Neural progenitor cell (in vitro differentiated cells): ENCODE results near the gene KLHL21. TPM values are rescaled to one million over a fixed set of nuclear protein-coding genes. Genes with fewer than 3 reads are reported as not detected.
"Not testable (repeated sequence)": the region's sequence is repeated elsewhere in the genome, so short reads cannot be mapped to it uniquely, and the experiment has no call there.

Experiments used
- DNase-seq: peaks from one replicate; pipeline ENCODE4 v3.0.0-alpha.2; 2016; ENCODE audit warnings: low spot score
- H2AFZ ChIP-seq: fragments of 200-600 bp; sonication (generic); replicated peaks from 2 replicates; pipeline ENCODE4 v1.6.1; 2016; ENCODE audit warnings: antibody characterized with exemption
- H3F3A ChIP-seq: fragments of 200-600 bp; sonication (generic); 2 replicates; pipeline ENCODE4 v1.6.1; 2016; ENCODE audit warnings: antibody characterized with exemption, low read depth
- H3K27ac ChIP-seq: fragments of 200-600 bp; sonication (generic); 2 replicates; pipeline ENCODE4 v1.5.1; 2016; ENCODE audit warnings: mild to moderate bottlenecking
- H3K27me3 ChIP-seq: fragments of 200-600 bp; sonication (generic); 2 replicates; pipeline ENCODE4 v1.6.1; 2016; ENCODE audit warnings: mild to moderate bottlenecking, moderate library complexity
- H3K36me3 ChIP-seq: fragments of 200-600 bp; sonication (generic); 2 replicates; pipeline ENCODE4 v1.5.1; 2016
- H3K4me1 ChIP-seq: fragments of 200-600 bp; sonication (generic); 2 replicates; pipeline ENCODE4 v1.6.1; 2016; ENCODE audit warnings: mixed run types
- H3K4me2 ChIP-seq: fragments of 200-600 bp; sonication (generic); 2 replicates; pipeline ENCODE4 v1.6.1; 2016
- H3K4me3 ChIP-seq: fragments of 200-600 bp; sonication (generic); 2 replicates; pipeline ENCODE4 v1.5.1; 2016
- H3K79me2 ChIP-seq: fragments of 200-600 bp; sonication (generic); 2 replicates; pipeline ENCODE4 v1.6.1; 2016; ENCODE audit warnings: low read depth
- H3K9ac ChIP-seq: fragments of 200-600 bp; sonication (generic); 2 replicates; pipeline ENCODE4 v1.6.1; 2016
- H3K9me3 ChIP-seq: fragments of 200-600 bp; sonication (generic); 2 replicates; pipeline ENCODE4 v1.5.1; 2016; ENCODE audit warnings: low read depth
- H4K20me1 ChIP-seq: fragments of 200-600 bp; sonication (generic); 2 replicates; pipeline ENCODE4 v1.6.1; 2016; ENCODE audit warnings: low read depth
- H3K27ac Mint-ChIP-seq: 3 replicates; pipeline ENCODE4 v1.8.0; 2021; ENCODE audit warnings: mixed read lengths
- H3K27me3 Mint-ChIP-seq: 2 replicates; pipeline ENCODE4 v1.8.0; 2022; ENCODE audit warnings: low read depth, mild to moderate bottlenecking, inconsistent platforms, moderate library complexity, mixed read lengths; ENCODE audit not compliant: insufficient read depth
- H3K36me3 Mint-ChIP-seq: 3 replicates; pipeline ENCODE4 v1.8.0; 2021; ENCODE audit warnings: mixed read lengths
- H3K4me1 Mint-ChIP-seq: 3 replicates; pipeline ENCODE4 v1.8.0; 2021; ENCODE audit warnings: mixed read lengths
- H3K4me3 Mint-ChIP-seq: 3 replicates; pipeline ENCODE4 v1.8.0; 2021; ENCODE audit warnings: mild to moderate bottlenecking, moderate library complexity, mixed read lengths
- H3K9me3 Mint-ChIP-seq: 3 replicates; pipeline ENCODE4 v1.8.0; 2020; ENCODE audit warnings: mixed read lengths
- CTCF ChIP-seq: fragments of 200-600 bp; sonication (generic); IDR thresholded peaks from 2 replicates; pipeline ENCODE4 v1.5.1; 2017; ENCODE audit warnings: antibody characterized with exemption, mild to moderate bottlenecking
- EZH2 ChIP-seq: fragments of 200-600 bp; sonication (generic); IDR thresholded peaks from 2 replicates; pipeline ENCODE4 v1.6.1; 2017; ENCODE audit warnings: antibody characterized with exemption, mild to moderate bottlenecking, moderate library complexity
- EZH2phosphoT487 ChIP-seq: fragments of 200-600 bp; sonication (generic); IDR thresholded peaks from 2 replicates; pipeline ENCODE4 v1.6.1; 2017; ENCODE audit warnings: antibody characterized with exemption
- total RNA-seq: library from RNA; depleted of rRNA; stranded (reverse); fragments of >200 nt; gene quantifications from 2 replicates; pipeline ENCODE4 v1.2.3, GENCODE V29; 2015; ENCODE audit warnings: low replicate concordance

The KLHL21 gene
- total RNA-seq, 1 donor from 2014 or later, result 4.8 TPM

- H3K79me2 ChIP-seq, result peaks cover 43% of the 10 kb centered on the region
- H4K20me1 ChIP-seq, result peaks cover 36% of the 10 kb centered on the region
Observed at GRCh38 chr1:6600410-6601048, 2.1 kb downstream of the KLHL21 start.

GRCh38 chr1:6599991-6600390, 2.7 kb downstream of the KLHL21 start:
- Histone ChIP-seq H3K4me1 (peaks cover 33% of the 10 kb centered on the region), H3K4me2 (peak overlapping the region; percentile 99), H3K79me2 (peaks cover 43% of the 10 kb centered on the region), H3K4me3 (peak overlapping the region; percentile 65), H4K20me1 (peaks cover 38% of the 10 kb centered on the region), H3K27me3 (peaks cover 23% of the 10 kb centered on the region), H3F3A (peaks cover 41% of the 10 kb centered on the region)
- not testable (repeated sequence) for H3K27ac ChIP-seq, H3K9me3 Mint-ChIP-seq, H3K9ac ChIP-seq, H3K36me3 ChIP-seq, H3K27me3 Mint-ChIP-seq, DNase-seq, H2AFZ ChIP-seq, H3K27ac Mint-ChIP-seq, H3K36me3 Mint-ChIP-seq, H3K9me3 ChIP-seq
- H3K4me1 Mint-ChIP-seq, result peaks cover 33% of the 10 kb centered on the region
- peak overlapping the region; percentile 96 for H3K4me3 Mint-ChIP-seq

More at GRCh38 chr1:6600410-6601048, 2.1 kb downstream of the KLHL21 start:
- Histone ChIP-seq H3K36me3 (no peaks in the 10 kb centered on the region), H3K4me3 (peak overlapping the region; percentile 65), H3K4me1 (peaks cover 33% of the 10 kb centered on the region), H3K27ac (no peak overlapping the region), H3K9me3 (no peaks in the 10 kb centered on the region), H3K27me3 (peaks cover 23% of the 10 kb centered on the region), H3K4me2 (peak overlapping the region; percentile 99), H3K9ac (no peak overlapping the region), H3F3A (peaks cover 45% of the 10 kb centered on the region), H2AFZ (no peak overlapping the region)
- TF ChIP-seq CTCF (no peak), EZH2 (no peak), EZH2phosphoT487 (no peak)
- Mint-ChIP-seq H3K4me3 (peak overlapping the region; percentile 96), H3K9me3 (no peaks in the 10 kb centered on the region), H3K4me1 (peaks cover 36% of the 10 kb centered on the region), H3K27ac (peak overlapping the region; percentile 85), H3K36me3 (peaks cover 6% of the 10 kb centered on the region), H3K27me3 (peaks cover 7% of the 10 kb centered on the region)
- peak; percentile 66 for DNase-seq

GRCh38 chr1:6599141-6599975, 3.3 kb downstream of the KLHL21 start:
- peaks cover 30% of the 10 kb centered on the region for H3K4me1 ChIP-seq
- H3K36me3 ChIP-seq, result no peaks in the 10 kb centered on the region
- TF ChIP-seq CTCF (no peak), EZH2 (no peak), EZH2phosphoT487 (no peak)
- H3K27me3 Mint-ChIP-seq, result peaks cover 7% of the 10 kb centered on the region
- peaks cover 34% of the 10 kb centered on the region for H3F3A ChIP-seq
- no peak for DNase-seq
- peaks cover 23% of the 10 kb centered on the region for H3K27me3 ChIP-seq
- H3K4me1 Mint-ChIP-seq, result peaks cover 30% of the 10 kb centered on the region
- H3K9me3 Mint-ChIP-seq, result no peaks in the 10 kb centered on the region
- H3K9me3 ChIP-seq, result no peaks in the 10 kb centered on the region
- H2AFZ ChIP-seq, result no peak overlapping the region
- peaks cover 43% of the 10 kb centered on the region for H3K79me2 ChIP-seq
- no peak overlapping the region for H3K27ac ChIP-seq
- peak overlapping the region; percentile 65 for H3K4me3 Mint-ChIP-seq
- peaks cover 6% of the 10 kb centered on the region for H3K36me3 Mint-ChIP-seq
- H3K27ac Mint-ChIP-seq, result no peak overlapping the region
- H3K4me3 ChIP-seq, result no peak overlapping the region
- H3K4me2 ChIP-seq, result no peak overlapping the region
- H3K9ac ChIP-seq, result no peak overlapping the region
- peaks cover 40% of the 10 kb centered on the region for H4K20me1 ChIP-seq

GRCh38 chr1:6597777-6598131, 4.9 kb downstream of the KLHL21 start:
- Histone ChIP-seq H2AFZ (no peak overlapping the region), H3K4me2 (no peak overlapping the region), H4K20me1 (peaks cover 40% of the 10 kb centered on the region), H3F3A (peaks cover 19% of the 10 kb centered on the region), H3K27ac (no peak overlapping the region), H3K4me3 (no peak overlapping the region), H3K9ac (no peak overlapping the region), H3K4me1 (peaks cover 20% of the 10 kb centered on the region), H3K27me3 (peaks cover 23% of the 10 kb centered on the region), H3K36me3 (no peaks in the 10 kb centered on the region), H3K79me2 (peaks cover 43% of the 10 kb centered on the region), H3K9me3 (no peaks in the 10 kb centered on the region)
- Mint-ChIP-seq H3K36me3 (peaks cover 6% of the 10 kb centered on the region), H3K27ac (no peak overlapping the region), H3K4me1 (peaks cover 20% of the 10 kb centered on the region), H3K4me3 (no peak overlapping the region), H3K9me3 (no peaks in the 10 kb centered on the region), H3K27me3 (peaks cover 7% of the 10 kb centered on the region)
- no peak for DNase-seq
- TF ChIP-seq EZH2phosphoT487 (no peak), EZH2 (no peak), CTCF (no peak)
